KOPT-K1 (cell line): ENCODE results near the gene NR4A3.
A peak's percentile ranks its signal among the peaks of the same experiment; 100 is the strongest.
"Not testable (repeated sequence)": the region's sequence is repeated elsewhere in the genome, so short reads cannot be mapped to it uniquely, and the experiment has no call there.

Experiments
- H3K27ac ChIP-seq: fragments of 200-600 bp; sonication (generic); 2 replicates; pipeline ENCODE4 v1.5.1; 2016; ENCODE audit warnings: antibody characterized with exemption, mild to moderate bottlenecking, low read depth, low read length; ENCODE audit not compliant: poor library complexity, severe bottlenecking
- H3K36me3 ChIP-seq: fragments of 200-600 bp; sonication (generic); 2 replicates; pipeline ENCODE4 v1.5.1; 2017; ENCODE audit warnings: antibody characterized with exemption, mild to moderate bottlenecking, low read length, moderate library complexity; ENCODE audit not compliant: insufficient read depth
- H3K9me3 ChIP-seq: fragments of 200-600 bp; sonication (generic); 2 replicates; pipeline ENCODE4 v1.5.1; 2017; ENCODE audit warnings: antibody characterized with exemption, low read length, mild to moderate bottlenecking; ENCODE audit not compliant: insufficient read depth, poor library complexity, severe bottlenecking

NR4A3 gene

GRCh38 chr9:99840072-99840471 is 18.4 kb downstream of the NR4A3 start:
- no peak overlapping the region for H3K27ac ChIP-seq
- no peaks in the 10 kb centered on the region for H3K36me3 ChIP-seq
- H3K9me3 ChIP-seq: no peaks in the 10 kb centered on the region

GRCh38 chr9:99845063-99845462 is 23.4 kb downstream of the NR4A3 start:
- H3K27ac ChIP-seq: no peak overlapping the region
- no peaks in the 10 kb centered on the region for H3K9me3 ChIP-seq
- H3K36me3 ChIP-seq: no peaks in the 10 kb centered on the region

DNA sequence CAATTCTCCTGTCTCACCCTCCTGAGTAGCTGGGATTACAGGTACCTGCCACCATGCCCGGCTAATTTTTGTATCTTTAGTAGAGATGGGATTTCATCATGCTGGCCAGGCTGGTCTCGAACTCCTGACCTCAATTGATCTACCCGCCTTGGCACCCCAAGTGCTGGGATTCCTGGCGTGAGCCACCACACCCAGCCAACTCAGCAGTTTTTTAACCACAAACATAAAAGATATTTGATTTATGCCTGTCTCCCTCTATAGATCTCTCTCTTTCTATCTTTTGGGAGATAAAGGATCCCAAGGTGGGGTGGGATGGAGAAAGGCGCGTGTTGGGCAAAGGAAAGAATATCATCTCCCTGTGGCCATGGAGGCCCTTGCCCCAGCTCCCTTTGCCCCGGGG is 26.8 kb downstream of the NR4A3 start:
- Histone ChIP-seq H3K36me3 (no peaks in the 10 kb centered on the region), H3K27ac (no peak overlapping the region), H3K9me3 (no peaks in the 10 kb centered on the region)

GRCh38 chr9:99850736-99851499 is 29.2 kb downstream of the NR4A3 start:
- Histone ChIP-seq H3K27ac (peak overlapping the region; percentile 35), H3K9me3 (no peaks in the 10 kb centered on the region), H3K36me3 (no peaks in the 10 kb centered on the region)

DNA sequence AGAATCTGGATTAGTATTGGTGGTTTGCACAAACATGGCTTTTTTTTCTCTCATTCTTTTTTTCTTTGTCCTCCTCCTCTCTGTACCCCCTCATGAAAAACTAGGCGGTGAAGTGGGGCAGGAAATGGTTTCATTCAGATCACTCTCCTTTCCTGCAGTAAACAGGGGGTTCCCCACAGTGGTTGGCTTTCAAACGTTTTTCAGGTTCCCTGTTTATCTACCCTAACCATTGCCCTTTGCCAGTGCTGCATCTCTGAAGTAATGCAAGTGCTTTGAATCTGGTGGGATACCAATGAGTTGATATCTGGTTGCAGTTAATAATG is 29.8 kb downstream of the NR4A3 start:
- H3K27ac ChIP-seq: peak overlapping the region; percentile 35
- no peaks in the 10 kb centered on the region for H3K9me3 ChIP-seq
- no peaks in the 10 kb centered on the region for H3K36me3 ChIP-seq

DNA sequence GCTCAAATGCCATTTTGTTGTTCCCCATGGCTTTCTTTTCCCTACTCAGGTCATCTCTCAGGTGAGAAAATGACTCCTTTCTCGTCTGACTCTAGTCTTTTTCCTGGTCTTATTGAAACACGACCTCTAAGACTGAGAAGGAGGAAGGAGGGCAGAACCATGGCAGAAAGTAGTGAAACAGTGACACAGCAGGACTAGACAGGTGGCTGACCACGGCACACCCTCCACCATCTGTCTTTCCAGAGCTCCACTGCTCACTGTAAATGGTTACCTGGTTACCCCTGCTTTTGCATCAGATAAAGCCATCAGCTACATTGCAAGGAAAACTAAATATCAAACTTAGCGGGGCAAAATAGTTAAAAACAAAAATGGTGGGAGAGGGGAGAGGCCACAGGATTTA is 30.9 kb downstream of the NR4A3 start:
- Histone ChIP-seq H3K27ac (no peak overlapping the region), H3K36me3 (no peaks in the 10 kb centered on the region), H3K9me3 (no peaks in the 10 kb centered on the region)

DNA sequence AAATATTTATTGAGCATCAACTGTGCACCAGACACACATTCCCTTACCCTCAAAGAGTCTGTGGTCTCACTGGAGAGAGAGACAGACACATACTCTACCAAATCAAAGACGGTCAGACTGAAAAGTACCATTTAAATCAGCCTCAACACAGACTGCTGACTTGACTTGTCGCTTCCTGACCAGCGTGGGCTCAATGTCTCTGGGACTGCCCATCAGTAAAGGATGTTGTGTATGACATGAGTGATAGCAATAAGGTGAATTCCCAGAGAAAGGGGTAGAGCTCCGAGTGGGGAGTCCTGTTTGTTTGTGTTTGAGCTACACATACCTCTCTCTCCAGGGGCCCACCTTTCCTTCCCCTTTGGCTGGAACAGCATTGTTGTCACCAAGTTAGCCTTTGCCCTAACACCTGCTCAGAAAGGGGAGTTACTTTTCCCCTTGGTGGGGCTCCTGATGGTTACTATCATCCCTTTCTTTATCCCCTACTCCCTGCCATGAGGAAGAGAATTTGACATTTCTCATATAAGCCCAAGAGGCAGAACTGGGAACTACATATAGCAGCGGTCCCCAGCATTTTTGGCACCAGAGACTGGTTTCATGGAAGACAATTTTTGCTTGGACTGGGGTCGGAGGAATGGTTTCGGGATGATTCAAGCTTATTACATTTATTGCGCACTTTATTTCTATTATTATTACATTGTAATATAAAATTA is 33.9 kb downstream of the NR4A3 start:
- Histone ChIP-seq H3K27ac (no peak overlapping the region), H3K9me3 (no peaks in the 10 kb centered on the region), H3K36me3 (no peaks in the 10 kb centered on the region)

- not testable (repeated sequence) for H3K9me3 ChIP-seq, H3K36me3 ChIP-seq, H3K27ac ChIP-seq
These were observed 35.9 kb downstream of the NR4A3 start for GRCh38 chr9:99857576-99857975.

DNA sequence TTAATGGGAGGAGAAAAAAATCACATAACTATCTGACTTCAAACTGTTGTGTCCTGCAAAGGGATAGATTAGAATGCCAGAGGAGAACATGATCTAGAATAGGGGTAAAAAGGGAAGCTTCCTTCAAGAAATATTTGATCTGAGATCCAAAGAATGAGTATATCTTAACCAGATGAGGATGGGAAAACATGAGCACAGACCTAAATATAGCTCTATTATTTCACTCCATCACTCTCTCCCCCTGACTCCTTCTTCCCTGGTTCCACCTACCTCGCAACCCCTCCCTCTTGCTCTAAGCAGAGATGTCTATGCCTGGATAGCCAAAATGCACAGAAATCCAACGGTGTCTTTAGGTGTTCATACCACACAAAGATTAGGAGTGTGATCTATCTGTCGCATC is 36.4 kb downstream of the NR4A3 start:
- no peaks in the 10 kb centered on the region for H3K9me3 ChIP-seq

DNA sequence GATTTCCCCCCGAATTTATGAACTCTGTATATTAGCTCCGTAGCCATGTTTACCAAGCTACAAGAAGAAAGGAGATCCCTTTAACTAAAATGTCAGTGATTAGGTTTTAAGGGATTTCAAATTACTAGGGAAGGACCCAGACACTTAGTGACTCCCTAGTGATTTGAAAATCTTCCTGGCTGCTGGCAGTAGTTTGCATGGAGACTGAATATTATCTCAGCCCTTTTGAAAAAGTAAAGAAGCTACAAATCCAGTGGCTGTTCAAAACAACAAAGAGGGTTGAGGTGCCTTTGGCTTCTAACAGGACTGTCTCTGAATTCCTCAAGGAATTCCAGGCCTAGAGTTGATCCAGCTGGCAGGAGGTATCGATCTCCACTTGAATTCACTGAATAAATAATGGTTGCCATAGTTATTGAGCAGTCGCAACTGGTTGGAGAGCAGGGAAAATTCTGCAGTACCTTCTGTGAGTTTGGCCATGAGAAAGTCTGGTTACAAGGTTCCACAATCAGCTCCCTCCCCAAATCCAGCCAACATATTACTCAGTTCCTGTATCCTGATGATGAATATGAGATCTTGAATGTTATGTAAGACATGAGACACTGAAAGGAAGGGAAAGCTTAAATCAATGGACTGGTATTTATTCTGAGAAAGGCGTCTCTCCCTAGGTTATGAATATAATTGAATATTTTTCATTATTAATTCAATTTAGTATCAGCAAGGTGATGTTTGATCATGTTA is 37.7 kb downstream of the NR4A3 start:
- H3K36me3 ChIP-seq: no peaks in the 10 kb centered on the region
- H3K9me3 ChIP-seq: no peaks in the 10 kb centered on the region
- H3K27ac ChIP-seq: no peak overlapping the region

More for the DNA sequence above, 36.4 kb downstream of the NR4A3 start:
- no peaks in the 10 kb centered on the region for H3K36me3 ChIP-seq
- H3K27ac ChIP-seq: no peak overlapping the region

- H3K36me3 ChIP-seq: no peaks in the 10 kb centered on the region
- no peak overlapping the region for H3K27ac ChIP-seq
- no peaks in the 10 kb centered on the region for H3K9me3 ChIP-seq
These were observed 38.6 kb downstream of the NR4A3 start for GRCh38 chr9:99860266-99860665.

DNA sequence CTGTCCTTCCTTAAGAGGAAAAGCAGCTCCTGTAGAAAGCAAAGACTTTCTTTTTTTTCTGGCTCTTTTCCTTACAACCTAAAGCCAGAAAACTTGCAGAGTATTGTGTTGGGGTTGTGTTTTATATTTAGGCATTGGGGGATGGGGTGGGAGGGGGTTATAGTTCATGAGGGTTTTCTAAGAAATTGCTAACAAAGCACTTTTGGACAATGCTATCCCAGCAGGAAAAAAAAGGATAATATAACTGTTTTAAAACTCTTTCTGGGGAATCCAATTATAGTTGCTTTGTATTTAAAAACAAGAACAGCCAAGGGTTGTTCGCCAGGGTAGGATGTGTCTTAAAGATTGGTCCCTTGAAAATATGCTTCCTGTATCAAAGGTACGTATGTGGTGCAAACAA is 42.3 kb downstream of the NR4A3 start:
- no peaks in the 10 kb centered on the region for H3K36me3 ChIP-seq
- no peaks in the 10 kb centered on the region for H3K9me3 ChIP-seq
- no peak overlapping the region for H3K27ac ChIP-seq

GRCh38 chr9:99866398-99866797 is 44.7 kb downstream of the NR4A3 start:
- Histone ChIP-seq H3K9me3 (no peaks in the 10 kb centered on the region), H3K27ac (no peak overlapping the region), H3K36me3 (no peaks in the 10 kb centered on the region)

- Histone ChIP-seq H3K9me3 (no peaks in the 10 kb centered on the region), H3K36me3 (no peaks in the 10 kb centered on the region), H3K27ac (no peak overlapping the region)
These were observed 45.9 kb downstream of the NR4A3 start for GRCh38 chr9:99867536-99867935.

GRCh38 chr9:99867968-99868367 is 46.3 kb downstream of the NR4A3 start:
- H3K27ac ChIP-seq: no peak overlapping the region
- no peaks in the 10 kb centered on the region for H3K9me3 ChIP-seq
- no peaks in the 10 kb centered on the region for H3K36me3 ChIP-seq
